MV-4-11 (cell line): ENCODE results near the gene POU2F3.
"Not testable (repeated sequence)": the region's sequence is repeated elsewhere in the genome, so short reads cannot be mapped to it uniquely, and the experiment has no call there.

Experiments used
- DNase-seq: peaks from one replicate; lab custom pipeline; 2025; lab: John Stamatoyannopoulos, UW

Gene POU2F3

DNA sequence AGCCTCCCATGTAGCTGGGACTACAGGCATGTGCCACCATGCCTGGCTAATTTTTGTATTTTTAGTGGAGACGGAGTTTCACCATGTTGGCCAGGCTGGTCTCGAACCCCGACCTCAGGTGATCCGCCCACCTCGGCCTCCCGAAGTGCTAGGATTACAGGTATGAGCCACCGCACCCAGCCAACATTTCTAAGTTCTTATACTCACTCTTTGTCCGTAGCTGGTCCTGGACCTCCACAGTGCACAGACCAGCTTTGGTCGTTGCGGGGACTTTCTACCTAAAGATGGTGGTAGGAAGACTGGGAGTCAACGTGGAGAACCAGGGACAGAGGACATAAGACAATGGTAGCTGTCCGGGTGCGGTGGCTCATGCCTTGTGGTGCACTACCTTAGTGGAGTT lies 13.4 kb downstream of the POU2F3 start:
- not testable (repeated sequence) for DNase-seq

DNA sequence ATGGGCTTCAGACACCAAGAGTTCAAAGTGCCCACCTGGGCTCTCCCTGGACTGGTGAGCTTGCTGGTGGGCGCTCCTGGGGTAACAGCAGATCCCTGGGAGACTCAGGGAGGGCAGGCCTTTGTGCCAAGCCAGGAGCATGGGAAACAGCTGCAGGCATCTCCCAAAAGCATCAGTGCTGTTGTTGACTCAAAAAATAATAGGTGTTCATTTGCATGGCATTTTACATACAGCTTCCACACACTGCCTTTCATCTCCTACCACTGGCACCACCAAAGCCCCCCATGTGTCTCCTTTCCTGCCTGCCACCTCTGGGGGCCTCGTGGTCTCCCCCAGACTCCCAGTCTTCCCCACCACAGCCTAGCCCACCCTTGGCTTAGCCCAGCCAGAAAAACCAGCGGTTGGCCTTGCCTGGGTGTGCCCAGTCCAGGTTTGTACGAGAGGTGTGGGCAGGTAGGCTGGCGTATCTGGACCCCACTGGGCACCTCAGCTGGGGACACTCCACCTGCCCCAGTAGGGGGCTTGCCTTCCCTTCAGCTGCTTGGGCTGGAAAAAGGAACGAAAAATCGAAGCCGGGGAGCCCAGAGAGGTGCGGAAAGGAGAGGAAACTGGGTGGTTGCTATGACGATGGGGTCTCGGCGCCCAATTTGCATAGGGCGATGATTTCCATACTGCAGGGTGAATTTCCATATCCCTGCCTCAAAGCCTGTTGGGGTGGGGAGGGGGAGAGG lies 15.0 kb downstream of the POU2F3 start:
- DNase-seq, result no peak

DNA sequence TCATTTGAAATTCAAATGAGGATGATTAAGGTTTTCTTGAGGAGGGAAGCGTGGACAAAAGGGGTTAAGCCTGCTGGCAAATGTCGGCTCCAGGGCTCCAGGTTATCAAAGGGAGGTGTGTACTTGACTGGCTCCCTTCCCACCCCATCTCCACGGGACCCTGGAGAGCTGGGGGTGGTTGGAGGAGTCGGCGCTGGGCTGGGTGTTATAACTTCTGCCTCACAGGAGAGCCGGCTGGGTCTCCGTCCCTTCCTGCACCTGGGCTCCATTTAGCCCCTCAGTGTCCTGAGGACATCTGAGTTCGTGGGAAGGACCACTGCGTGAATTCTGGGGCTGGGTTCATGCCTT lies 15.6 kb downstream of the POU2F3 start:
- DNase-seq, result no peak

DNA sequence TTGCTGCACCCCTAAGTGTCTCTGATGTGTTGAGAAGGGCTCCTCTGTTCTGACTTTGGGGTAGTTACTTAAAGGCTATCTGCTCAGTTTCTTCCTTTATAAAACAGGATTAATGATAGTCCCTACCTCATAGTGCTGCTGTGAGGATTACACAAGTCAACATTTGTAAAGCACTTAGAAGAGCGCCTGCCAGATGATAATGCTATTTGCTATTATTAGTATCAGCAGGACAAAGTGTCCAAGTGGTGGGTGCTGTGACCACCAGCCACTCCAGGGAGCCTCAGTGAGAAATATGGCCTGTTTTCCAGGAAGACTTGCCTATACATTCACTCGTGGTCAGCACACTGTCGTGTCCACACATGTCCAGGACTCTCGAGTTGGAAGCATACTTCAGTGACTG lies 16.2 kb downstream of the POU2F3 start:
- DNase-seq, result no peak

DNA sequence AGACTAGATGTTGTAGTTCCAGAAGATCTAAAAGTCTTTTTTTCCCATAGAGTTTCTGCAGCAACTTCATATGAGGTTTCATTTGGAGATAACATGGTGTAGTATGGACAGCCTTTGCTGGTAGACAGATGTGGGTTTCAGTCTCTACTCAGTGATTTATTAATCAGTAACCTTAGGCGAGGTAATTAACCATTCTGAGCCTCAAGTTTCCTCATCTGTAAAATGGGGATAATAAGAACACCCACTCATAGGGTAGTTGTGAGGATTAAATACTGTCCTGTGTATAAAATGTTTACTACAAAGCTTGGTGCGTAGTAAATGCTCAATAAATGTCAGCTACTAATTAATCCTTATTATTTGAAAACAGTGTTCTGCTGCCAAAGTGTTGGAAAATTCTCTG lies 16.8 kb downstream of the POU2F3 start:
- DNase-seq, result no peak

DNA sequence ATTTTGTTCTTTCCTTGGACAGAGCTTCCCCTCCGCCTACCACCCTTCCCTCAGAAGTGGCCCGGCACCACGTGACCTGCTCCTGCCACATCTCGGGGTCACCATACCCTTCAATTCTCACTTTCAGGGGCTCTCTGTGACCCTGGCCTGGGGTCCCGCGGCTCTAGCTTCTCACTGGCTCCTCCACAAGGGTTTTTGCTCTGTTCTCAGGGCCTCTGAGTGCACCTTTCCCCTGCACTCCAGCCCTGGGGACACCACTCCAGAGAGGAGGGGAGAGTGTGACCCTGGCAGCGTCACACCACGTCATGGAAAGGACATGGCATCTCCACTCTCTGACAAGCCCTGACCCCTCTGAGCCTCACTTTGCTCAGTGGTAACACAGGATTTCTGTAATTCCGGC lies 17.4 kb downstream of the POU2F3 start:
- DNase-seq, result no peak

DNA sequence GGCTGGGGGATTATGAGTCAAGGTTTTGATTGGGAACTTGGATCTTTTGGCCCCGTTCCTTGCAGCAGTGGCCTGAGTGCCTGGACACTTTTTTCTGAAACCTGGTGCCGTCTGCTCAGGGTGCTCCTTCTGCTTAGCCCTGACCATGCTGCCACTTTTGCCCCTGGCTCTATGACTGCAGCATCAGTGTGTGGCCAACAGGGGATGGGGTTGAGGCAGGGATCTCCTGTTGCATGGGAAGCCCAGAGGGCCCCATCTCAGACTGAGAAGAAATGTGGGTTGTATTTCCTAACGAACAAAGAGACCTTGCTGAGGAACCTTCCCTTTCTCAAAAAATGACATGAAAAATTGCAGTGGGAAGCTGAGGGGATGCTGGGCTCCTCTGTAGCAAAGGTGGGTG lies 18.7 kb downstream of the POU2F3 start:
- no peak for DNase-seq

DNA sequence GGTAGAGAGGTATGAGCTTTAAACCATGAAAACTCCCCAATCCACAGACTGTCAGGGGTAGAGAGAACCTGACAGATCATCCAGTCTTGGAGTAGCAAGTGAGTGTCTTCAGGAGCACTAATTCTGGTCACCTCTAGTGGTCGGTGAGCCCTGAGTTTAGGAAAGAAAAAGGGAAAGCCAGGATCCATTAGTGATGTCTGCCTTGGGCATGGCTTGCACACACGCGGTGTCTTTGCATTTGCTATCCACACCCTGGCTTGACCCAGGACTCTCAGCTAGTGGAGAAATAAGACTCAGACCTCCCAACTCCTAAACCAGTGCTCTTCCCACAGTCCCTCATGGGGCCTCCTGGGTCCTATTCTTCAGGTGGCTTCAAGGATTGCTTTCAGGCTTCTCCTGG lies 19.3 kb downstream of the POU2F3 start:
- DNase-seq, result no peak

DNA sequence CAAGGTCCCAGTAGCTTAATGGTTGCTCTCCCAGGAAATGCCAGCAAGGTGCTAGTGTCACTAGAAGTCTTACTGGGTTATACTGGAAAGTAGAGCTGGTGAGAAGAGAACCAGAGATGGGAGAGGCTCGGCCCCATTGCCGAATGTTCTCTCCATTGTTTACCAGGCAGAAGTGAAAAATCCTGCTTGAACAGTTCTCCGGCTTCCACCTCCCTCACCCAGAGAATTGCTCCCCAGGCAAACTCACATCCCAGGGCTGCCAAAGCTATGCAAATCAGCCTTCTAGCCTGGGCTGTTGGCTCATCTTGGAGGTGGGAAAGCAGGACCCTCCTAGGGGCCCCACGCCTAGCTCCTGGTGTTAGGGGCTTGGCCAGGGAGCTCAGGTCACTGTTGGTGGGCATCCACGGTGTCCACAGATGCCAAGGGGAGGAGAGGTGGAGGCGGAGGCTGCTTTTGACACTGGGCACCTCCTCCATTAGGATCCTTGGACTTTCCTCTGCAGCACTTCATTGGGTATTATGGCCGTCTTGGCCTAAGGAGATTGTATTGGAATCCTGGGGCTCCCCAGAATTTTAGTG lies 20.1 kb downstream of the POU2F3 start:
- no peak for DNase-seq

DNA sequence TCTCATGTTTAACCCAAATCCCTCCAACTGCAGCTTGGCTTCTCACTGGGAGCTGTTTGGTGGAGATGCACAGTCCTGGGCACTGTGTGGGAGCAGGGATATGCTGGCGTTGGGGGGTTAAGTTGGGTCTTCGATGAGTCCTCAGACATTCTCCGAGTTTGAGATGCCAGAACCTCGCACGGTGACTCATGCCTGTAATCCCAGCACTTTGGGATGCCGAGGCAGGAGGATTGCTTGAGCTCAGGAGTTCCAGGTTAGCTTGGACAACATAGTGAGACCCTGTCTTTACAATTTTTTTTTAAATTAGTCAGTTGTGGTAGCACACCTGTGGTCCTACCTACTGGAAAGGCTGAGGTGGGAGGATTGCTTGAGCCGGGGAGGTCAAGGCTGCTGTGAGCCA lies 20.7 kb downstream of the POU2F3 start:
- DNase-seq, result no peak

DNA sequence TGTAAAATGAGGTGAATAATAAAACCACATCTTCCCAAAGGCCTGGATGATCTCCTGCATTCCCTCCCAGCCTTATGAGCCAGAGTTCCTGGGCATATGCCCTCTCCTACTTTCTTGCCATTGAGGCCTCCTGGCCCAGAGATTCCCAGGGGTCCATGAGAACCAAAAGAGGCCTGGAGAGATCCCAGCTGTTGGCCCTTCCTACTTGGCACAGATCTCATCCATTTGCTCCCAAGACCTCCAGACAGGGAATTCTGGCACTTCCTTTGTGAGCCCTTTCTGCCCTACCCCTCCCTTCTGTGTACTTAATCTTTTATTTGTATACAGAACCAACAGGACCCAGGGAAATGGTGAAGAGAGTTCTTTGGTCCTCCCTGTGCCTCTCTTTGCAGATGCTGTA lies 21.4 kb downstream of the POU2F3 start:
- DNase-seq, result no peak

DNA sequence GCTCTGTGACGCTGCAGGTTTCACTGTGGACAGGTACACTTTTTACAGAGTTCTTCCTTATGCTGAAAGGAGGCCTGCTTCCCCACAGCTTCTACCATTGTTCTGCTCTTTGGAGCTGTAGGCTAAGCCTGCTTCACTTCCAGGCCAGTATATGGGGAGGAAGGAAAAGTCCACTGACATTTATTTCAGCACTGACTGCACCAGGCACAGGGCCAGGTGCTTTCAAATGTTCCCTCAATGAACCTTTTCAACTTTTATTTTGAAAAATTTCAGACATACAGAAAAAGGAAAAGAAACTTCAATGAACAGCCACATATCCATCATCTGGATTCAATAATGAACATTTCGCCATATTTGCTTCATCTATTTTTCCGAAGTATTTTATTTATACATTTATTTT lies 22.0 kb downstream of the POU2F3 start:
- DNase-seq, result no peak

DNA sequence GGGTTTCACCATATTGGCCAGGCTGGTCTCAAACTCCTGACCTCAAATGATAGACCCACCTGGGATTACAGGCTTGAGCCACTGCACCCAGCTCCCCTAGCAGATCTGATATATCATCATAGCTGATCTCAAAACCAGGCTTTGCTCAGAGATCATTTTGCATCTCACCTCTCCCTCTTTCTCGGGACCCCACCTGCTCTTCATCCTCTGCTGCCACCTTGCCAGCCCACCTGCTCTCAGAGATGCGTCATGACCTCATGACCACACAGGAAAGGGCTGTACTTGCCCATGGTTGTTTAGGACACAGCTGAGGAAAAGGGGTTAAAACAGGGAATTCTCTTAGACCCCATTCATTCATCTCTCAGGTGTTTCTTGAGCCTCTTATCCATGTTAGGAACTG lies 27.4 kb downstream of the POU2F3 start:
- no peak for DNase-seq

DNA sequence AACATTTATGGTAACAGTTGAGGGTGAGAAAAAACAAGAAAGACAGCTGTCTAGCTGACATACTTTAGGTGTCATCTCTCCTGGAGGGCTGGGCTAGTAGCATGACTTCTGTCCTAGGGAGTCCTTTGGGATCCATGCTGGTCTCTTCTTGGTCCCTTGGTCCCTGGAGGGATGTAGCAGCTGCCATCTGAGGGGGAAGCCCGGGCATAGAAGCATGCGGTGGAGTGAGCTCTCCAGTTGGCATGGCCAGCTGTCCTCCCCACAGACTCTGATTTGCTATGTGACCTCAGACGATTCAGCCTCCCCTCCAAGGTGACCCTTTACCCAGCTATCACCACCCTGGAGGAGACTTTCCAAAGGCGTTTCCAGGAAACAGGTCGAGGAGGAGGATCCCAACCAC lies 28.7 kb downstream of the POU2F3 start:
- DNase-seq, result no peak

DNA sequence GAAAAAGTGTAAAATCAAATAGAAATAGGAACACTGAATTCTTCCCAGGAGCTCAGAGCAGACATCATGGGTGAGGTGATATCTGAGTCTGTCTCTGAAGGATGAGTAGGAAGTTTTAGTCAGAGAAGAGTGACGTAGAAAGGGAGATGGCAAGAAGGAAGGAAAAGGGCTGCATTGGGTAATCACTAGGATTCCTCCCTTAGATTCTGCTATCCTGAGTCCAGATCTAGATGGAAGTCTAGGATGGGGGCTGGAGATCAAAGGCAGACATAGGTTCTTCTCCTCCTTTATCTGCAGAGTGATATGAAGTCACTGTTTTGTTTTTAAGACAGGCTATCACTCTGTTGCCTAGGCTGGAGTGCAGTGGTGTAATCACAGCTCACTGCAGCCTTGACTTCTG lies 30.4 kb downstream of the POU2F3 start:
- DNase-seq, result no peak

DNA sequence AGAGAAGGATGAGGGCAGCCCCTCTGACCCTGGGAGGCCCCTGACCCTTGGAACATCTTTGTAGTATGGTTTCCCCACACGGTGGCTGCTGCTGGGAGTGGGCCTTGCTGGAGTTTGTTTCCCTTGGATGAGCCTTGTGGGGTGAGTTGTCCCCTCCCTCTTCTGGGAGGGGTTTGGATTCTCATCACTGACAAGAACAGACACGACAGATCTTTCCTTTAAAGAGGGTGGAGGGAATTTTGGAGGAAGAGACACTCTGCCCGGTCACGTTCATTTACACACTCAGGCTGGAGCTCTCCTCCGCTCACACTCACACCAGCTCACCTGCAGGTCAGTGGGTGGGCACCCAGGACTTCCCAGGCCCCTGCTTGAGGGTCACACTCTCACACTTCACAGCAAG lies 31.7 kb downstream of the POU2F3 start:
- no peak for DNase-seq

DNA sequence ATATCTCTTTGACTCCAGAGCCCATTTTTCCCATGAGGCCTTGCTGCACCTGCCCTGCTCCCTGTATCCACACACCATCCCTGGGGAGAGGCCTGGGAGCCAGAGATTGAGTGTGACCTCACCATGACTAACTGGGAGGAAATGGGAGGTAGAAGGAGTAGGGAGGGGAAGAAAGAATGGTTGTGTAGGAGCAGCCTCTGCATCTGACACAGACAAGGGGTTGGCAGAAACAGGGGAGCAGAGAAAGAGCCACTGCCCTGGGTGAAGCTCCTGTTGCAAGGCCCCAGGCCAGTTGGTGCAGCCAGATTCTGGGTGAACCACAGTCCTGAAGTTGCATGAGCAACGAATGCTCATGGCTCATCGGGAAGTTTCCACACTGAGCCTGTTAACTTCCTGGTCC lies 32.4 kb downstream of the POU2F3 start:
- DNase-seq, result no peak

DNA sequence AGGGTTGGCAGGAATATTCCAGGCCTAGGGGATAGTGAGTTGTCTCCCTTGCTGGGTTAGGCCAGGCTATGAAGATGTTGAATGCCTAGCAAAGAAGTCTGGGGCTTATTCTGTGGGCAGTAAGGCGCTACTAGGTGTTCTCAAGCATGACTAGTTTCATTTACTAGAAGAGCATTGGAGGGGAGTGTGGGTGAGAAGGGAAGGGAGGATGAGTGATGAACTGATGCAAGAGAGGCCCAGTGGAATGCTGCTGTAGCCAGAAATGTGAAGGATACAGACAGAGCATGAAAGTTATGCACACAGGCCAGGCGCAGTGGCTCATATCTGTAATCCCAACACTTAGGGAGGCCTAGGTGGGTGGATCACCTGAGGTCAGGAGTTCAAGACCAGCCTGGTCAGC lies 33.5 kb downstream of the POU2F3 start:
- DNase-seq, result no peak

DNA sequence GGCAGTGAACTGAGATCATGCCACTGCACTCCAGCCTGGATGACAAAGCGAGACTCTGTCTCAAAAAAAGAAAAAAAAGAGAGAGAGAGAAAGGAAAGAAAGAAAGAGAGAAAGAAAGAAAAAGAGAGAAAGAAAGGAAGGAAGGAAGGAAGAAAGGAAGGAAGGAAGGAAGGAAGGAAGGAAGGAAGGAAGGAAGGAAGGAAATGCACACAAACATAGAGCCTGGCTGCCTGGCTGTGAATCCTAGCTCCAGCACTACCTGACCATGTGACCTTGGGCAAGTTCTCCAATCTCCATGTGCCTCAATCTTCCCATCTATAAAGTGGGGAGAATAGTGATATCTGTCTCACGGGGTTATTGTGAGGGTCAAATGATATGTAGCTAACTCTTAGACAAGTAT lies 34.0 kb downstream of the POU2F3 start:
- DNase-seq, result not testable (repeated sequence)

DNA sequence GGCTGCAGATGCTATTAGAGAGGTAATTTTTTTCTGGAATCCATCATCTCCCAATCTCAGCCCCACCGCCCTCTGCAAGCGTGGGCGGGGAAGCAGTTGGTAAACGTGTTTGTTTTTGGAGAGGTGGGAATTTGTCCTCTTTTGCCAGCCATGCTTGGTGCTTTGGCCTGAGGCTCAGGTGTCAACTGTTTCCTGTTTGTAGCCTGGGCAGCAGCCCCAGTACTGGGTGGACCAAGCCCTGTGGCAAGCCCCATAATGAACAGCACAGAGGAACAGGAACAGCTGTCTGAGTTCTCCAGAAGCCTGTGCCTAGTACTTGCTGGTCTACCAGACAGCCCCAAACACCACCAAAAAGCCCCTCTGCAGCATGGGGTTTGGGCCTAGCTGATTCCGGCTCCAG lies 39.6 kb downstream of the POU2F3 start:
- no peak for DNase-seq

DNA sequence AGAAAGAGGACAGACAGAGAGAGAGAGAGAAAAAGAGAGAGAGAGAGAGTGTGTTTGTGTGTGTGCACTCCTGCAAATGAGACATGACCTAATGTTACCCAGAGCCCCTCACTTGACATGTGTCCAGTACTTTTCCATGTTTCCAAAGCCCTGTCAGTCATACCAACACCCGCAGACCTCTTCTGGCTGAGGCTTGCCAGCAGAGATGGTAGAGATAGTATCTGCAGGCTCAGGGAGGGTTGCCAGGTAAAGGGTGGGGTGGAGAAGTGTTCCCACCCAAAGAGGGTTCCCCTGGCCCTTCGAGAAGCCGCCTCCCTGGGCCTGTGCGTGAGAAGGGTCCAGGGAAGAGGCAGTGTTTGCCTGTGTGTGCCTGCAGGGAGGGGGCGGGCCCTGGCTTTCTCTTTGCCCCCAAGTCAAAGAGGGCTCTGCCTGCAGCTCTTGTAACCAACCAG lies 40.7 kb downstream of the POU2F3 start:
- DNase-seq, result no peak

DNA sequence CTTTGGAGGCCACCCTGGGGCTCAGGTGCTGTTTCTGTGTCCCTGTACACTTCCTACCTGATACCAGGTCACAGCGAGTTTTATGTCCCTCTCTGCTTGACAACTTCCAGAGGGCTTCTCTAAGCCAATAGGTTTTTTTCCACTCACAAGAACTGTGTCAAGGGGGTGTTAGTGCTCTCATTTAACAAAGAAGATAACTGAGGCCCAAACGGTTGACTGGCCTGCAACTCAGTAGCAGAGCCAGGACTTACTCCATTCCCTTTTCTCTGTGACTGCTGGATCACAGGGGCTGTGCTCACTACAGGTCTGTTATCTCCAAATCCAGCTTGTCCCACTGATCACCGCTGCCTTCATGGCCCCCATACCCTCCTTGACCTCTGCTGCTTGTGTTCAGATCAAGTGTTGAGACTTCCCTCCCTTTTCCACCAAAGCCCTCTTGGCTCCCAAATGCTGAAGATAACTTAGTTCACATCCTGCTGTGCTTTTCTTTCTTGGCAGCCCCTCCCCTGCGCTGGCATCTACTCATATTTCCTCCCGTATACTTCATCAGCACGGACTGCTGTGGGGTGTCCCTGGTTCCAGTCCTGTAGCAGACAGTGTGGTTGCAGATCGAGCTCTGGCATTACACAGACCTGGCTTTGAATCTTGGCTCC lies 41.3 kb downstream of the POU2F3 start:
- no peak for DNase-seq

DNA sequence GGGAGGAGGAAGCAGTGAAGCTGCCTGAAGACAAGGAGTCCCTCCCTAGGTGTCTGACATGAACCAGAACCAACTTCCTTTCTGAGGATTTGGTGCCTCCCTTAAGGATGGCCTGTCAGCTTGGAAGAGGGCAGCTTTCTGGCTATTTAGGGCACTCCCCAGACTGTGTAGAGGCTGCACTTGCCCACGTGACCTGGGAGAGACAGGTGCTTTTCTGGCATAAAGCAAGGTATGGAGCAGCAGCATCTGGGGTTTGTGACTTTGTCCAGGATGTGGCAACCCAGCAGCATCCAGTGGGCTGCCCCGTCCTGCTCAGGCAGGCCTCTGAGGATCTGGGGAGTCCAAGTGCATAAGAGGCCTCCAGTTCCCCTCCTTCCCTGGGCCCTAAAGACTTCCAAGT lies 43.2 kb downstream of the POU2F3 start:
- no peak for DNase-seq

DNA sequence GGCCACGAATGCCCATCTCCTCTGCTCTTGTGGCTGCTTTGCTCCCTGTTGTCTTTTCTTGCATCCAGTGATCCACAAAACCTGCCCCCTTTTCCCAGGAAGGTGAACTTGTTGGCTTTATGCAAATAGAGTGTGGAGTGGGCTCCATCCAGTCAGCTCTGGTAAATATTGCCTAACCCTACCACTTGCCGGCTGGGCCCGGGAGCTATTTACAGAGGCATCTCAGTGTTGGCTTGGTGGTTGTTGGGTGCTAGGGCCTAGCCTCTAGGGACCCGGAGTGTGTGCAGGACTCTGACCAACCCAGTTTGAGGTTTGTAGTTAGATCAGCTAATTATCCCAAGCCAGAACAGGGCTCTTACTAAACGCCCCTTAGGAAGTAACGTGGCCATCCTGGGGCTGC lies 44.3 kb downstream of the POU2F3 start:
- no peak for DNase-seq
